Effector memory CD4-positive, alpha-beta T cell (primary cell): ENCODE measurements around the gene MFSD6.
"Not testable (repeated sequence)": the region's sequence is repeated elsewhere in the genome, so short reads cannot be mapped to it uniquely, and the experiment has no call there.

Source experiments
- DNase-seq, 3 donors: peaks; one replicate each; pipeline ENCODE4 v3.0.0-alpha.2; 2020
- H3K27ac ChIP-seq: 2 replicates; pipeline ENCODE4 v1.7.0; 2013; ENCODE audit warnings: mild to moderate bottlenecking, low read length, moderate library complexity; ENCODE audit not compliant: insufficient read depth, poor library complexity, severe bottlenecking
- H3K27me3 ChIP-seq: replicated peaks from 2 replicates; pipeline ENCODE4 v1.7.0; 2013; ENCODE audit warnings: mild to moderate bottlenecking, low read length; ENCODE audit not compliant: insufficient read depth, control insufficient read depth, poor library complexity, severe bottlenecking
- H3K36me3 ChIP-seq: 2 replicates; pipeline ENCODE4 v1.7.0; 2013; ENCODE audit warnings: mild to moderate bottlenecking, low read length, moderate library complexity; ENCODE audit not compliant: control insufficient read depth, insufficient read depth
- H3K4me1 ChIP-seq: 2 replicates; pipeline ENCODE4 v1.7.0; 2013; ENCODE audit warnings: low read length, mild to moderate bottlenecking; ENCODE audit not compliant: control insufficient read depth, insufficient read depth, poor library complexity, severe bottlenecking
- H3K4me3 ChIP-seq: 2 replicates; pipeline ENCODE4 v1.7.0; 2013; ENCODE audit warnings: low read length, low read depth, mild to moderate bottlenecking; ENCODE audit not compliant: insufficient read depth, poor library complexity, severe bottlenecking
- H3K9me3 ChIP-seq: 2 replicates; pipeline ENCODE4 v1.7.0; 2013; ENCODE audit warnings: mild to moderate bottlenecking, low read length, moderate library complexity; ENCODE audit not compliant: control insufficient read depth

Gene MFSD6

GRCh38 chr2:190458352-190459107 is 50.4 kb downstream of the MFSD6 start:
- Histone ChIP-seq H3K4me3 (no peak overlapping the region), H3K9me3 (no peaks in the 10 kb centered on the region), H3K4me1 (no peaks in the 10 kb centered on the region)

GRCh38 chr2:190459881-190460280 is 51.7 kb downstream of the MFSD6 start:
- Histone ChIP-seq H3K27me3 (no peaks in the 10 kb centered on the region), H3K36me3 (peaks cover 7% of the 10 kb centered on the region), H3K4me3 (no peak overlapping the region), H3K9me3 (no peaks in the 10 kb centered on the region), H3K4me1 (no peaks in the 10 kb centered on the region), H3K27ac (no peak overlapping the region)
- DNase-seq, result no peak

More at GRCh38 chr2:190458352-190459107, 50.4 kb downstream of the MFSD6 start:
- Histone ChIP-seq H3K27ac (no peak overlapping the region), H3K36me3 (peaks cover 12% of the 10 kb centered on the region), H3K27me3 (no peaks in the 10 kb centered on the region)
- DNase-seq, result no peak

GRCh38 chr2:190460487-190460886 is 52.3 kb downstream of the MFSD6 start:
- no peaks in the 10 kb centered on the region for H3K27me3 ChIP-seq
- no peaks in the 10 kb centered on the region for H3K4me1 ChIP-seq
- no peak overlapping the region for H3K27ac ChIP-seq
- no peak for DNase-seq
- no peak overlapping the region for H3K4me3 ChIP-seq
- H3K9me3 ChIP-seq, result no peaks in the 10 kb centered on the region
- H3K36me3 ChIP-seq, result peaks cover 7% of the 10 kb centered on the region

GRCh38 chr2:190462181-190462580 is 54.0 kb downstream of the MFSD6 start:
- Histone ChIP-seq H3K9me3 (no peaks in the 10 kb centered on the region), H3K4me1 (no peaks in the 10 kb centered on the region), H3K27ac (no peak overlapping the region), H3K36me3 (peaks cover 6% of the 10 kb centered on the region), H3K27me3 (no peaks in the 10 kb centered on the region), H3K4me3 (no peak overlapping the region)
- DNase-seq, result no peak

GRCh38 chr2:190462611-190463010 is 54.5 kb downstream of the MFSD6 start:
- Histone ChIP-seq H3K27ac (no peak overlapping the region), H3K27me3 (no peaks in the 10 kb centered on the region), H3K36me3 (peaks cover 1% of the 10 kb centered on the region), H3K4me3 (no peak overlapping the region), H3K9me3 (no peaks in the 10 kb centered on the region), H3K4me1 (no peaks in the 10 kb centered on the region)
- DNase-seq, result no peak

- Histone ChIP-seq H3K9me3 (no peaks in the 10 kb centered on the region), H3K36me3 (peaks cover 3% of the 10 kb centered on the region), H3K27ac (no peak overlapping the region), H3K4me3 (no peak overlapping the region), H3K4me1 (no peaks in the 10 kb centered on the region), H3K27me3 (no peaks in the 10 kb centered on the region)
- DNase-seq, result no peak
Measured at GRCh38 chr2:190465060-190465459, 56.9 kb downstream of the MFSD6 start.

GRCh38 chr2:190466819-190467446 is 58.8 kb downstream of the MFSD6 start:
- no peak for DNase-seq
- Histone ChIP-seq H3K36me3 (peaks cover 3% of the 10 kb centered on the region), H3K27ac (no peak overlapping the region), H3K27me3 (no peaks in the 10 kb centered on the region), H3K4me1 (no peaks in the 10 kb centered on the region), H3K4me3 (no peak overlapping the region), H3K9me3 (no peaks in the 10 kb centered on the region)

GRCh38 chr2:190467575-190468083 is 59.5 kb downstream of the MFSD6 start:
- Histone ChIP-seq H3K27ac (no peak overlapping the region), H3K4me3 (no peak overlapping the region), H3K27me3 (no peaks in the 10 kb centered on the region), H3K9me3 (no peaks in the 10 kb centered on the region), H3K4me1 (no peaks in the 10 kb centered on the region), H3K36me3 (peaks cover 3% of the 10 kb centered on the region)
- DNase-seq, result no peak

- H3K4me3 ChIP-seq, H3K27me3 ChIP-seq, H3K36me3 ChIP-seq, DNase-seq, H3K9me3 ChIP-seq, H3K4me1 ChIP-seq, H3K27ac ChIP-seq: not testable (repeated sequence)
Measured at GRCh38 chr2:190468354-190468753, 60.2 kb downstream of the MFSD6 start.

- DNase-seq, result no peak
- H3K9me3 ChIP-seq, result no peaks in the 10 kb centered on the region
- no peaks in the 10 kb centered on the region for H3K27me3 ChIP-seq
- peaks cover 3% of the 10 kb centered on the region for H3K36me3 ChIP-seq
- H3K4me1 ChIP-seq, result no peaks in the 10 kb centered on the region
- no peak overlapping the region for H3K4me3 ChIP-seq
- no peak overlapping the region for H3K27ac ChIP-seq
Measured at GRCh38 chr2:190468814-190469569, 60.8 kb downstream of the MFSD6 start.
